ENCODE results near the gene MRPL48. TPM values are rescaled to one million over a fixed set of nuclear protein-coding genes. Genes with fewer than 3 reads are reported as not detected.

The MRPL48 gene
- total and polyA plus RNA-seq, 12 donors: 25.1 to 44.4 (median 32.7) TPM

GRCh38 chr11:73870261-73870660 lies 82.6 kb downstream of the MRPL48 start:
- Histone ChIP-seq H3K9me3 (no peaks in the 10 kb centered on the region), H3K27me3 (no peaks in the 10 kb centered on the region), H3K36me3 (peaks cover 0 to 72% (median 24%) of the 10 kb centered on the region in 9 donors), H3K4me3 (no peak overlapping the region), H3K4me1 (peaks cover 0 to 23% (median 16%) of the 10 kb centered on the region in 9 donors), H3K27ac (no peak overlapping the region)
- 86 to 90% methylated on average over 3 of the region's 3 CpGs for WGBS, 2 donors
- ATAC-seq (no peak), DNase-seq (no peak)
- no peak for TF ChIP-seq CTCF (IDR thresholded peaks at IDR 0.05)
- intact Hi-C loops (cut with DNase I): loop anchor here in 2 of 10 donors (10.0 kb wide), 1 partner anchor 85 kb away; the partner anchor contains the start of gene MRPL48 (in 2 of the 2)

- DNase-seq: no peak
- Histone ChIP-seq H3K4me1 (peaks cover 0 to 24% (median 21%) of the 10 kb centered on the region in 9 donors), H3K36me3 (peaks cover 0 to 63% (median 24%) of the 10 kb centered on the region in 9 donors), H3K4me3 (no peak overlapping the region), H3K27ac (no peak overlapping the region), H3K9me3 (no peaks in the 10 kb centered on the region), H3K27me3 (no peaks in the 10 kb centered on the region)
- no peak for ATAC-seq
- WGBS, 2 donors: 94 to 95% methylated on average over 9 of the region's 9 CpGs
- intact Hi-C loops (cut with DNase I): loop anchor here in 2 of 10 donors (10.0 kb wide), 1 partner anchor 88 kb away; the partner anchor contains the start of gene MRPL48 (in 2 of the 2)
- TF ChIP-seq CTCF (IDR thresholded peaks at IDR 0.05): no peak
These were observed 85.2 kb downstream of the MRPL48 start for GRCh38 chr11:73872749-73873357.

- no peaks in the 10 kb centered on the region for H3K9me3 ChIP-seq
- 97 to 98% methylated on average over 1 of the region's 1 CpG for WGBS, 2 donors
- intact Hi-C loops (cut with DNase I): loop anchor here in 4 of 10 donors (5.0 to 10.0 kb wide), 2 partner anchors 88 to 91 kb away; partner anchors contain the start of gene MRPL48 (in 4 of the 4)
- peak overlapping the region in 3 of 10 donors; percentile 78 to 86 (median 82) for H3K27ac ChIP-seq
- H3K36me3 ChIP-seq: peaks cover 0 to 57% (median 18%) of the 10 kb centered on the region in 9 donors
- DNase-seq: no peak
- TF ChIP-seq CTCF (IDR thresholded peaks at IDR 0.05): no peak
- no peak for ATAC-seq
- H3K27me3 ChIP-seq: no peaks in the 10 kb centered on the region
- peak overlapping the region in 6 of 10 donors; percentile 52 to 88 (median 74) for H3K4me3 ChIP-seq
- H3K4me1 ChIP-seq: peaks cover 0 to 27% (median 23%) of the 10 kb centered on the region in 9 donors
These were observed 87.7 kb downstream of the MRPL48 start for GRCh38 chr11:73875380-73875779.

GRCh38 chr11:73875840-73876239 lies 88.2 kb downstream of the MRPL48 start:
- Histone ChIP-seq H3K9me3 (no peaks in the 10 kb centered on the region), H3K4me3 (peak overlapping the region; percentile 42 to 88 (median 74)), H3K4me1 (peaks cover 0 to 27% (median 23%) of the 10 kb centered on the region in 9 donors), H3K27ac (peak overlapping the region in 9 of 10 donors; percentile 52 to 90 (median 85)), H3K27me3 (no peaks in the 10 kb centered on the region), H3K36me3 (peaks cover 0 to 54% (median 18%) of the 10 kb centered on the region in 9 donors)
- DNase-seq (no peak), ATAC-seq (no peak)
- 39 to 40% methylated on average over 8 of the region's 8 CpGs for WGBS, 2 donors
- intact Hi-C loops (cut with DNase I): loop anchor here in 4 of 10 donors (5.0 to 10.0 kb wide), 2 partner anchors 89 to 91 kb away; partner anchors contain the start of gene MRPL48 (in 4 of the 4)
- no peak for TF ChIP-seq CTCF (IDR thresholded peaks at IDR 0.05)
